Measurements from ENCODE around the gene GARRE1.
"Not testable (repeated sequence)": the region's sequence is repeated elsewhere in the genome, so short reads cannot be mapped to it uniquely, and the experiment has no call there.

GARRE1 gene

GRCh38 chr19:34275705-34276104 lies 21.4 kb downstream of the GARRE1 start:
- no peak overlapping the region for H3K27ac ChIP-seq (ENCODE audit: low read depth, low read length)
- H3K27me3 ChIP-seq (ENCODE audit: control insufficient read depth, insufficient read depth, low read length): no peaks in the 10 kb centered on the region
- no peak overlapping the region for H3K4me3 ChIP-seq (ENCODE audit: low read depth, low read length)
- H3K9me3 ChIP-seq (ENCODE audit: control insufficient read depth, insufficient read depth, low read length): no peaks in the 10 kb centered on the region
- H3K4me1 ChIP-seq (ENCODE audit: control insufficient read depth, insufficient read depth, low read length): no peaks in the 10 kb centered on the region
- H3K9ac ChIP-seq (ENCODE audit: low read depth, low read length): no peak overlapping the region
- H3K36me3 ChIP-seq (ENCODE audit: control insufficient read depth, insufficient read depth, low read length): 0 out of 2 replicates have a peak, but pooled peaks cover 2% of the 10 kb centered on the region

- Histone ChIP-seq H3K27ac (ENCODE audit: low read depth, low read length) (no peak overlapping the region), H3K4me1 (ENCODE audit: control insufficient read depth, insufficient read depth, low read length) (no peaks in the 10 kb centered on the region)
Measured at GRCh38 chr19:34276614-34277013, 22.3 kb downstream of the GARRE1 start.

GRCh38 chr19:34277244-34277643 lies 22.9 kb downstream of the GARRE1 start:
- Histone ChIP-seq H3K27me3 (ENCODE audit: control insufficient read depth, insufficient read depth, low read length) (no peaks in the 10 kb centered on the region), H3K36me3 (ENCODE audit: control insufficient read depth, insufficient read depth, low read length) (no peaks in the 10 kb centered on the region; the same call in 1 of the 2 replicates), H3K9ac (ENCODE audit: low read depth, low read length) (no peak overlapping the region), H3K27ac (ENCODE audit: low read depth, low read length) (no peak overlapping the region), H3K9me3 (ENCODE audit: control insufficient read depth, insufficient read depth, low read length) (no peaks in the 10 kb centered on the region), H3K4me3 (ENCODE audit: low read depth, low read length) (no peak overlapping the region), H3K4me1 (ENCODE audit: control insufficient read depth, insufficient read depth, low read length) (no peaks in the 10 kb centered on the region)

More at GRCh38 chr19:34276614-34277013, 22.3 kb downstream of the GARRE1 start:
- Histone ChIP-seq H3K27me3 (ENCODE audit: control insufficient read depth, insufficient read depth, low read length) (no peaks in the 10 kb centered on the region), H3K9me3 (ENCODE audit: control insufficient read depth, insufficient read depth, low read length) (no peaks in the 10 kb centered on the region), H3K4me3 (ENCODE audit: low read depth, low read length) (no peak overlapping the region), H3K9ac (ENCODE audit: low read depth, low read length) (no peak overlapping the region), H3K36me3 (ENCODE audit: control insufficient read depth, insufficient read depth, low read length) (peaks cover 2% of the 10 kb centered on the region; the same call in 1 of the 2 replicates)

GRCh38 chr19:34278783-34279182 lies 24.4 kb downstream of the GARRE1 start:
- no peaks in the 10 kb centered on the region for H3K4me1 ChIP-seq (ENCODE audit: control insufficient read depth, insufficient read depth, low read length)
- H3K27me3 ChIP-seq (ENCODE audit: control insufficient read depth, insufficient read depth, low read length): no peaks in the 10 kb centered on the region
- no peak overlapping the region for H3K27ac ChIP-seq (ENCODE audit: low read depth, low read length)
- no peaks in the 10 kb centered on the region for H3K9me3 ChIP-seq (ENCODE audit: control insufficient read depth, insufficient read depth, low read length)
- no peak overlapping the region for H3K9ac ChIP-seq (ENCODE audit: low read depth, low read length)
- no peaks in the 10 kb centered on the region; the same call in 1 of the 2 replicates for H3K36me3 ChIP-seq (ENCODE audit: control insufficient read depth, insufficient read depth, low read length)
- H3K4me3 ChIP-seq (ENCODE audit: low read depth, low read length): no peak overlapping the region

- H3K4me3 ChIP-seq (ENCODE audit: low read depth, low read length); H3K4me1 ChIP-seq (ENCODE audit: control insufficient read depth, insufficient read depth, low read length); H3K27ac ChIP-seq (ENCODE audit: low read depth, low read length); H3K27me3 ChIP-seq (ENCODE audit: control insufficient read depth, insufficient read depth, low read length); H3K36me3 ChIP-seq (ENCODE audit: control insufficient read depth, insufficient read depth, low read length); H3K9ac ChIP-seq (ENCODE audit: low read depth, low read length); H3K9me3 ChIP-seq (ENCODE audit: control insufficient read depth, insufficient read depth, low read length): not testable (repeated sequence)
Measured at GRCh38 chr19:34281444-34281843, 27.1 kb downstream of the GARRE1 start.

- H3K9ac ChIP-seq (ENCODE audit: low read depth, low read length): no peak overlapping the region
- no peaks in the 10 kb centered on the region for H3K9me3 ChIP-seq (ENCODE audit: control insufficient read depth, insufficient read depth, low read length)
- no peaks in the 10 kb centered on the region for H3K27me3 ChIP-seq (ENCODE audit: control insufficient read depth, insufficient read depth, low read length)
- H3K4me3 ChIP-seq (ENCODE audit: low read depth, low read length): no peak overlapping the region
- H3K4me1 ChIP-seq (ENCODE audit: control insufficient read depth, insufficient read depth, low read length): no peaks in the 10 kb centered on the region
- no peak overlapping the region for H3K27ac ChIP-seq (ENCODE audit: low read depth, low read length)
- H3K36me3 ChIP-seq (ENCODE audit: control insufficient read depth, insufficient read depth, low read length): no peaks in the 10 kb centered on the region; the same call in 1 of the 2 replicates
Measured at GRCh38 chr19:34282611-34283519, 28.5 kb downstream of the GARRE1 start.

GRCh38 chr19:34284505-34284904 lies 30.2 kb downstream of the GARRE1 start:
- H3K9me3 ChIP-seq (ENCODE audit: control insufficient read depth, insufficient read depth, low read length): no peaks in the 10 kb centered on the region
- no peaks in the 10 kb centered on the region for H3K4me1 ChIP-seq (ENCODE audit: control insufficient read depth, insufficient read depth, low read length)
- no peak overlapping the region for H3K9ac ChIP-seq (ENCODE audit: low read depth, low read length)
- H3K27me3 ChIP-seq (ENCODE audit: control insufficient read depth, insufficient read depth, low read length): no peaks in the 10 kb centered on the region
- no peaks in the 10 kb centered on the region; the same call in 1 of the 2 replicates for H3K36me3 ChIP-seq (ENCODE audit: control insufficient read depth, insufficient read depth, low read length)
- no peak overlapping the region for H3K4me3 ChIP-seq (ENCODE audit: low read depth, low read length)
- no peak overlapping the region for H3K27ac ChIP-seq (ENCODE audit: low read depth, low read length)

GRCh38 chr19:34287662-34288140 lies 33.3 kb downstream of the GARRE1 start:
- H3K36me3 ChIP-seq (ENCODE audit: control insufficient read depth, insufficient read depth, low read length): no peaks in the 10 kb centered on the region
- H3K4me3 ChIP-seq (ENCODE audit: low read depth, low read length): no peak overlapping the region
- H3K4me1 ChIP-seq (ENCODE audit: control insufficient read depth, insufficient read depth, low read length): no peaks in the 10 kb centered on the region
- no peaks in the 10 kb centered on the region for H3K9me3 ChIP-seq (ENCODE audit: control insufficient read depth, insufficient read depth, low read length)
- no peak overlapping the region for H3K27ac ChIP-seq (ENCODE audit: low read depth, low read length)
- H3K27me3 ChIP-seq (ENCODE audit: control insufficient read depth, insufficient read depth, low read length): no peaks in the 10 kb centered on the region
- no peak overlapping the region for H3K9ac ChIP-seq (ENCODE audit: low read depth, low read length)

GRCh38 chr19:34288381-34288780 lies 34.0 kb downstream of the GARRE1 start:
- no peaks in the 10 kb centered on the region for H3K36me3 ChIP-seq (ENCODE audit: control insufficient read depth, insufficient read depth, low read length)
- no peak overlapping the region for H3K4me3 ChIP-seq (ENCODE audit: low read depth, low read length)
- no peak overlapping the region for H3K27ac ChIP-seq (ENCODE audit: low read depth, low read length)
- no peaks in the 10 kb centered on the region for H3K9me3 ChIP-seq (ENCODE audit: control insufficient read depth, insufficient read depth, low read length)
- H3K27me3 ChIP-seq (ENCODE audit: control insufficient read depth, insufficient read depth, low read length): no peaks in the 10 kb centered on the region
- H3K4me1 ChIP-seq (ENCODE audit: control insufficient read depth, insufficient read depth, low read length): no peaks in the 10 kb centered on the region
- H3K9ac ChIP-seq (ENCODE audit: low read depth, low read length): no peak overlapping the region

- no peak overlapping the region for H3K4me3 ChIP-seq (ENCODE audit: low read depth, low read length)
- H3K36me3 ChIP-seq (ENCODE audit: control insufficient read depth, insufficient read depth, low read length): no peaks in the 10 kb centered on the region
- H3K9ac ChIP-seq (ENCODE audit: low read depth, low read length): no peak overlapping the region
- no peak overlapping the region for H3K27ac ChIP-seq (ENCODE audit: low read depth, low read length)
- H3K9me3 ChIP-seq (ENCODE audit: control insufficient read depth, insufficient read depth, low read length): no peaks in the 10 kb centered on the region
- no peaks in the 10 kb centered on the region for H3K4me1 ChIP-seq (ENCODE audit: control insufficient read depth, insufficient read depth, low read length)
- no peaks in the 10 kb centered on the region for H3K27me3 ChIP-seq (ENCODE audit: control insufficient read depth, insufficient read depth, low read length)
Measured at GRCh38 chr19:34291235-34291634, 36.9 kb downstream of the GARRE1 start.

- Histone ChIP-seq H3K4me3 (ENCODE audit: low read depth, low read length) (no peak overlapping the region), H3K9me3 (ENCODE audit: control insufficient read depth, insufficient read depth, low read length) (no peaks in the 10 kb centered on the region), H3K9ac (ENCODE audit: low read depth, low read length) (no peak overlapping the region), H3K27me3 (ENCODE audit: control insufficient read depth, insufficient read depth, low read length) (no peaks in the 10 kb centered on the region), H3K36me3 (ENCODE audit: control insufficient read depth, insufficient read depth, low read length) (peaks cover 4% of the 10 kb centered on the region; the same call in 1 of the 2 replicates), H3K4me1 (ENCODE audit: control insufficient read depth, insufficient read depth, low read length) (no peaks in the 10 kb centered on the region), H3K27ac (ENCODE audit: low read depth, low read length) (no peak overlapping the region)
Measured at GRCh38 chr19:34295103-34295502, 40.7 kb downstream of the GARRE1 start.
